KMS-11 (cell line): ENCODE data around the gene BPIFA1.

Source experiments
- H2AFZ ChIP-seq: fragments of 200-600 bp; sonication (generic); 2 replicates; pipeline ENCODE4 v1.6.1; 2016; ENCODE audit warnings: antibody characterized with exemption, mixed run types, low read depth
- H3K27ac ChIP-seq: fragments of 200-600 bp; sonication (generic); 2 replicates; pipeline ENCODE4 v1.6.1; 2016; ENCODE audit warnings: mild to moderate bottlenecking, mixed run types
- H3K27me3 ChIP-seq: fragments of 200-600 bp; sonication (generic); 2 replicates; pipeline ENCODE4 v1.6.1; 2017; ENCODE audit warnings: mild to moderate bottlenecking, low read depth, mixed run types, moderate library complexity; ENCODE audit not compliant: insufficient read depth
- H3K36me3 ChIP-seq: fragments of 200-600 bp; sonication (generic); 2 replicates; pipeline ENCODE4 v1.6.1; 2017; ENCODE audit warnings: mild to moderate bottlenecking, mixed run types; ENCODE audit not compliant: insufficient read depth
- H3K4me1 ChIP-seq: fragments of 200-600 bp; sonication (generic); 2 replicates; pipeline ENCODE4 v1.6.1; 2016; ENCODE audit warnings: mild to moderate bottlenecking, low read depth, mixed run types; ENCODE audit not compliant: poor library complexity, severe bottlenecking
- H3K4me2 ChIP-seq: fragments of 200-600 bp; sonication (generic); 2 replicates; pipeline ENCODE4 v1.7.0; 2016; ENCODE audit warnings: mild to moderate bottlenecking, mixed run types
- H3K4me3 ChIP-seq: fragments of 200-600 bp; sonication (generic); IDR thresholded peaks from 2 replicates; pipeline ENCODE4 v1.6.1; 2017; ENCODE audit warnings: low read depth, low read length, mixed read lengths; ENCODE audit not compliant: insufficient read depth
- H3K79me2 ChIP-seq: fragments of 200-600 bp; sonication (generic); 2 replicates; pipeline ENCODE4 v1.6.1; 2016; ENCODE audit warnings: low read depth, mixed run types; ENCODE audit not compliant: insufficient read depth
- H3K9ac ChIP-seq: fragments of 200-600 bp; sonication (generic); 2 replicates; pipeline ENCODE4 v1.6.1; 2016; ENCODE audit warnings: mild to moderate bottlenecking, mixed run types
- H4K20me1 ChIP-seq: fragments of 200-600 bp; sonication (generic); 2 replicates; pipeline ENCODE4 v1.6.1; 2016; ENCODE audit warnings: mild to moderate bottlenecking, mixed run types; ENCODE audit not compliant: insufficient read depth
- TF ChIP-seq, protein P1 (sequence below): fragments of 200-600 bp; sonication (generic); conservative IDR thresholded peaks from 2 replicates; pipeline ENCODE4 v1.6.1; 2017; ENCODE audit warnings: low read depth, mild to moderate bottlenecking, antibody characterized with exemption, low read length, moderate library complexity, mixed read lengths

Gene BPIFA1

DNA sequence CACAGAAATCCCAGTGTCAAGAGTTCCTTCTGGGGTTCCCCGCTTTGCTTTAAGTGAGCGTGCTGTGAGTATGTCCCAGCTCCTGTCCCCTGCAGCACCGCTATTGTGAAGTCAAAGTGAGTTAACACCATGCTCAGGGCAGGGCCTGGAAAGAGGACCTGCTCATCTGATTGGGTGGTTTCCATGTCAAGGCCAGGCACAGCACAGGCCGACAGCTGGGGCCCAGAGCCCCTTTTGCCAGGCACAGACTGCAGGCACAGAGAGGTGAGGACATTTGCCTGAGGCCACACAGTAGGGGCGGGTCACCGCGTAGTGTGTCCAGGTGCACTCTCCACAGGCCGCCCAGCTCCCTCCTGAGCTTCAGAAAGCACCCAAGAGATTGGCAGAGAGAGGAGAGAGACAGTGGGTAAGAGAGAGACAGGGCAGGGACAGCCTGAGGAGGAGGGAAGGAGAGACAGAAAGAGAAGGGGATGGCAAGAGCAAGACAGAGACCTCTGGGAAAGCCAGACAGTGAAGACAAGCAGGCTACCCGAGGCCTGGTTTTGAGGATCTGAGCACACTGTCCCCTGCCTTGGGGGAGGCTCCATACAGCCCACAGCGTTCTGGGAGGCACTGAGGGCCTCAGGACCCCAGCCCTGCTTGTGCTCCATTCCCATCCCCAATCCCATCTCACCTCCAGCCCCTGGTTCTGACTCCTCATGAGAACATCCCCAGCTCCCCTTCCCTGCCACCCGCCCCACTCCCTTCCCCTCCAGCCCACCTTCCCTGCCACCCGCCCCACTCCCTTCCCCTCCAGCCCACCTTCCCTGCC, 40.7 kb downstream of the BPIFA1 start:
- TF ChIP-seq, protein P1, sequence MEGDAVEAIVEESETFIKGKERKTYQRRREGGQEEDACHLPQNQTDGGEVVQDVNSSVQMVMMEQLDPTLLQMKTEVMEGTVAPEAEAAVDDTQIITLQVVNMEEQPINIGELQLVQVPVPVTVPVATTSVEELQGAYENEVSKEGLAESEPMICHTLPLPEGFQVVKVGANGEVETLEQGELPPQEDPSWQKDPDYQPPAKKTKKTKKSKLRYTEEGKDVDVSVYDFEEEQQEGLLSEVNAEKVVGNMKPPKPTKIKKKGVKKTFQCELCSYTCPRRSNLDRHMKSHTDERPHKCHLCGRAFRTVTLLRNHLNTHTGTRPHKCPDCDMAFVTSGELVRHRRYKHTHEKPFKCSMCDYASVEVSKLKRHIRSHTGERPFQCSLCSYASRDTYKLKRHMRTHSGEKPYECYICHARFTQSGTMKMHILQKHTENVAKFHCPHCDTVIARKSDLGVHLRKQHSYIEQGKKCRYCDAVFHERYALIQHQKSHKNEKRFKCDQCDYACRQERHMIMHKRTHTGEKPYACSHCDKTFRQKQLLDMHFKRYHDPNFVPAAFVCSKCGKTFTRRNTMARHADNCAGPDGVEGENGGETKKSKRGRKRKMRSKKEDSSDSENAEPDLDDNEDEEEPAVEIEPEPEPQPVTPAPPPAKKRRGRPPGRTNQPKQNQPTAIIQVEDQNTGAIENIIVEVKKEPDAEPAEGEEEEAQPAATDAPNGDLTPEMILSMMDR: no peak
- H4K20me1 ChIP-seq: no peaks in the 10 kb centered on the region
- H3K27ac ChIP-seq: no peak overlapping the region
- H3K36me3 ChIP-seq: no peaks in the 10 kb centered on the region
- H3K9ac ChIP-seq: no peak overlapping the region
- no peaks in the 10 kb centered on the region for H3K4me1 ChIP-seq
- no peaks in the 10 kb centered on the region for H3K79me2 ChIP-seq
- H3K4me3 ChIP-seq: no peak overlapping the region
- H3K27me3 ChIP-seq: no peaks in the 10 kb centered on the region; the same call in 1 of the 2 replicates
- H2AFZ ChIP-seq: no peak overlapping the region
- no peak overlapping the region for H3K4me2 ChIP-seq

DNA sequence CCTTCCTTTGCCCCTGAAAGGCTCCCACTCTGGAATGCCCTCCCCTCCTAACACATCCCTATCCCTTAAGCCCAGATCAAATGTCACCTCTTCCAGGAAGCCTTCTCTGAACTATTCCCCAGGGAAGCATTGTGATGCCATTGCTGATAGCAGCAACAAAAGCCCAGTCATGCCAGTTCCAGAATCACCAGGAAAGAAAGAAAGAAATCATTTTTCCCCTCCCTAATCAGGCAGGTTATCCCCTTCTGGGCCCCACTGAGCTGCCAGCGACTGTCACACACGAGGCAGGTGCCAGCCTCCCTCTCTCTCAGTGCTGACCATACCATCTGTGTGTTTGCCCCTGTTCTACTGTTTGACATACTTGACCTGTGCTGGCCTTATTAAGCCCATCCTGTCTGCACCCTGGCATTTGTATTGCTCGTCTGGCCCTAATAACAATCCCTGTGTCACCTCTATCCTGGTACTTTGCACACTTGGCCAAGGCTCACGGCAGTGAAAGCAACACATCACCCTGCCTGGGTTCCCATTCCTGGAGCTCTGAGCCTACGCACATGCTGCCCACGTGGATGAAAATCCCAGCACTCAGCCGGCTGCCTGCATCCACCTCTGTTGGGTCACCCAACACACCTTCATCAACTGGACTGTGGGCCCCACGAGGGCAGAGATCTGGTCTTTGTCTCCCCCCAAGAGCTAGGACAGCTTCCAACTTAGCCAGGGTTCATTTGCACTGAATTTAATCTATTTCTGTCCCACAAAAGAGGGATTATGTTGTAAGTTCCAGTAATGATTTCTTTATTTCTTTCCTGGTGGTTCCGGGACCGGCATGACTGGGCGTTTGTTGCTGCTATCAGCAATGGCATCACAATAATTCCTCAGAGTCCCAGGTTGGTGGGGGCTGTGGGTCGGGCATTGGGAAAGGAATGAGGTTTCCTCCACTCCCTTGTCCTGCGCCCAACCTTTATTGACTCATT, 42.0 kb downstream of the BPIFA1 start:
- Histone ChIP-seq H3K4me2 (no peak overlapping the region), H3K9ac (no peak overlapping the region), H3K27me3 (no peaks in the 10 kb centered on the region; the same call in 1 of the 2 replicates), H2AFZ (no peak overlapping the region), H4K20me1 (no peaks in the 10 kb centered on the region), H3K27ac (no peak overlapping the region), H3K4me3 (no peak overlapping the region), H3K4me1 (no peaks in the 10 kb centered on the region), H3K36me3 (no peaks in the 10 kb centered on the region), H3K79me2 (no peaks in the 10 kb centered on the region)
- TF ChIP-seq, protein P1: no peak

DNA sequence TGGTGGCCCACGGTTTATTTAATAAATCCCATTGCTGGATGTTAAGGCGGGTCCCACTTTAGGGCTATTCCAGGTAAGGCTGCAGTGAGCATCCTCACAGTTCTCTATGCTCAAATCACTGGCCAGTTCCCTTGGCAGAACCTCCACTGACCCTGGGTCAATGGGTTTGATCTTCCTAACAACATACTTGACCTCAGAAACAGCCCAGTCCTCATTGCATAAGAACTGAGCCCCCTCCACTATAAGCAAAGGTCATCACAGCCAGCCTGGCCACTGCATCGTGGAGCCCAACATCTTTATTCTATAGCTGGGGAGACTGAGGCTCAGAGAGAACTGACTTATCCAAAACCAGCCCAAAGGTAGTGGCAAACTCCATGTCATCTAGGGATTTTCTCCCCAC, 42.9 kb downstream of the BPIFA1 start:
- Histone ChIP-seq H3K4me3 (no peak overlapping the region), H3K36me3 (no peaks in the 10 kb centered on the region), H3K4me1 (no peaks in the 10 kb centered on the region), H3K9ac (no peak overlapping the region), H4K20me1 (no peaks in the 10 kb centered on the region), H3K4me2 (no peak overlapping the region), H3K27me3 (no peaks in the 10 kb centered on the region; the same call in 1 of the 2 replicates), H2AFZ (no peak overlapping the region), H3K79me2 (no peaks in the 10 kb centered on the region), H3K27ac (no peak overlapping the region)
- TF ChIP-seq, protein P1: no peak

DNA sequence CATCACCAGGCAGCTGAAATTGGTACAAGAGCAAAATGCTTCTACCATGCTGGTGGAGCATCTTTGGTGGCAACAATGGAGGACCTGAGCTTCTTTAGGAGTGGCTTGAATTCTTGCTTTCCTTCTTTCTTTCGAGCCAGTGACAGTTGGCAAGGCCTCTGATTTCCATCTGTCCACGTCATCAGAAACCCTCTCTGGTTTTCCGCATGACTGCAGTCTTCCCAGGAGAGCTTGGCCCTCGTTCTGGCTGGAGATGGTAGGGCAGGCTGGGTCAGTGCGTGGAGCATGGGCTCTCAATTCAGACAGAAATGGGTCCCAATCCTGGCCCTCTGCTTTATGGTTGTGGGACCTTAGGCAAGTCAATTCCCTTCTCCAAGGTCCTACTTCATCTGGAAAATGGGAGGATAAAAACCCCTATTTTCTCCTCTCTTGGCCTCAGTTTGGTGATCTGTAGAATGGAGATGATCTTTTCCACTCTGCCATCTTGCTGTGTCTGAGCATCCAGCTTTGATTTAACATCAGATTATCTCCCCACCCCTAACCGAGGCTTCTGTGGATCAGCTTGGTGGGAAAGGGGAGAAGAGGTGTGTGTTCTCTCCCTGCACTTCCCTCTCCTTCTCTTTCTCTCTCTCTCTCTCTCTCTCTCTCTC, 43.6 kb downstream of the BPIFA1 start:
- Histone ChIP-seq H3K79me2 (no peaks in the 10 kb centered on the region), H3K27ac (no peak overlapping the region), H3K36me3 (no peaks in the 10 kb centered on the region), H4K20me1 (no peaks in the 10 kb centered on the region), H3K4me1 (no peaks in the 10 kb centered on the region), H3K9ac (no peak overlapping the region), H3K4me3 (no peak overlapping the region), H2AFZ (no peak overlapping the region), H3K4me2 (no peak overlapping the region), H3K27me3 (no peaks in the 10 kb centered on the region; the same call in 1 of the 2 replicates)
- TF ChIP-seq, protein P1: no peak
